Upper lobe of left lung (tissue), 4 donors: ENCODE measurements around the gene FNDC11.

Source experiments
- POLR2A ChIP-seq, 4 donors: fragments of 450-650 bp; IDR thresholded peaks; one replicate each; pipeline ENCODE4 v1.5.1; 2016 to 2017; ENCODE audit warnings: antibody characterized with exemption in 4 of 4, mild to moderate bottlenecking in 2 of 4
- POLR2AphosphoS5 ChIP-seq, 2 donors: sonication (generic); formaldehyde crosslinking; IDR thresholded peaks; one replicate each; pipeline ENCODE4 v1.5.1; 2017; ENCODE audit warnings: antibody characterized with exemption in 2 of 2

DNA sequence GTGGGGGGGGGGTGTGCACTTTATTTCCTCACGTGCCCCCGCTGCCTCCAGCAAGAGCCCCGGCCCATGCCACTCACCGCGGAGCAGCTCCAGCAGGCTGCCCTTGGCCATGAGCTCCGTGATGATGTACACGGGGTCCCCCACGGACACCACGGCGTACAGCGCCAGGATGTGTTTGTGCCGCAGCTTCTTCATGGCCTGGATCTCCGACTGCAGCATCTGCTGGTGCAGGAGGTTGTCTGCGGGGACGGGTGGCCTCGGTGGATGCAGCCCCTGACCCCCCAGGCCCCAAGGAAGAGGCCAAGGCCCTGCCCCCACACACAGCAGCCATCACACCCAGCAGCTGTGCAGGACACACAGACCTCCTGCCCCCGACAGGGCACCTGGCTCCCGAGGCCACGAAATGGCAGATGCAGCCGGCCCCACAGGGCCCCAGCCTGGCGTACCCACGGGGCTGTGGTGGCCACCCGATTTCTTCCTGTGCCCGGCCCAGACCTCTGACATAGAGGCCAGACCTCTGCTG lies 21.4 kb upstream of the FNDC11 start:
- TF ChIP-seq POLR2A (IDR thresholded peaks at IDR 0.05) (no peak), POLR2AphosphoS5 (IDR thresholded peaks at IDR 0.05) (no peak)
